GM12878 (cell line): Measurements from ENCODE around the gene C1orf74. TPM values are rescaled to one million over a fixed set of nuclear protein-coding genes. Genes with fewer than 3 reads are reported as not detected.

Experiments used
- BCLAF1 ChIP-seq: fragments of 450-650 bp; IDR thresholded peaks from 2 replicates; pipeline ENCODE4 v1.6.1; 2017; ENCODE audit warnings: antibody characterized with exemption, mild to moderate bottlenecking, moderate library complexity
- CREB1 ChIP-seq: IDR thresholded peaks from 2 replicates; pipeline ENCODE4 v1.6.1; 2012; ENCODE audit warnings: low read depth, mild to moderate bottlenecking, inconsistent platforms
- HSF1 ChIP-seq: fragments of 150-350 bp; IDR thresholded peaks from 2 replicates; pipeline ENCODE4 v1.6.1; 2014; ENCODE audit warnings: mild to moderate bottlenecking, low read depth, low read length
- MTA2 ChIP-seq: fragments of 450-650 bp; IDR thresholded peaks from 2 replicates; pipeline ENCODE4 v1.6.1; 2016; ENCODE audit warnings: low read depth, mild to moderate bottlenecking, moderate library complexity
- MXI1 ChIP-seq: fragments of 150-350 bp; IDR thresholded peaks from 2 replicates; pipeline ENCODE4 v1.6.1; 2011; ENCODE audit warnings: low read depth, mild to moderate bottlenecking, inconsistent platforms, low read length, improper control_type of control experiment
- PML ChIP-seq: IDR thresholded peaks from 2 replicates; pipeline ENCODE4 v1.6.1; 2012; ENCODE audit warnings: low read length, inconsistent platforms
- SMAD1 ChIP-seq: fragments of 450-650 bp; IDR thresholded peaks from 2 replicates; pipeline ENCODE4 v1.6.1; 2018; ENCODE audit warnings: mild to moderate bottlenecking, low read depth; ENCODE audit not compliant: partially characterized antibody
- SRF ChIP-seq, 2 experiments: IDR thresholded peaks; 2 replicates each; pipeline ENCODE4 v1.6.1; 2011; ENCODE audit warnings: low read depth in 2 of 2, low read length in 2 of 2, mild to moderate bottlenecking in 1 of 2, moderate library complexity in 1 of 2
- TAF1 ChIP-seq: IDR thresholded peaks from 2 replicates; pipeline ENCODE4 v1.6.1; 2011; ENCODE audit warnings: mild to moderate bottlenecking, low read depth, low read length, borderline replicate concordance
- polyA plus RNA-seq, 11 experiments: library from polyadenylated mRNA; depleted of rRNA in 4 of 11; unstranded in 6 of 11; stranded (reverse) in 5 of 11; fragments of >200 nt; fragmentation: Nextera tagmentation in 4 of 11; fragmentation: Illumina TruSeq in 1 of 11; extraction: Ambion mirVana in 4 of 11; extraction: Trizol in 1 of 11; gene quantifications; 1 replicate in 1 of 11; 2 replicates in 10 of 11; pipeline versions ENCODE4 v1.2.1 to v1.2.3, GENCODE V29; 2011 to 2016; ENCODE audit warnings: inconsistent platforms in 2 of 11, missing spikeins in 2 of 11, low read depth in 1 of 11
- total RNA-seq, 4 experiments: library from RNA; depleted of rRNA in 3 of 4; stranded (reverse); fragments of >200 nt in 3 of 4; fragmentation: Illumina TruSeq in 1 of 4; extraction: Trizol in 1 of 4; gene quantifications; 2 replicates each; pipeline versions ENCODE4 v1.2.1 to v1.2.3, GENCODE V29; 2013 to 2021
- TF ChIP-seq, protein P1 (sequence below): fragments of 450-650 bp; IDR thresholded peaks from 2 replicates; pipeline ENCODE4 v1.6.1; 2017; ENCODE audit warnings: mild to moderate bottlenecking

C1orf74 gene
- total and polyA plus RNA-seq, 10 of the 15 experiments (the other 5 are each of a cell fraction or from before 2014, with no cell fraction given) = 3.1 to 5.5 (median 3.6) TPM

GRCh38 chr1:209803568-209803967 lies 19.2 kb upstream of the C1orf74 start (continued):
- TF ChIP-seq, protein P1, sequence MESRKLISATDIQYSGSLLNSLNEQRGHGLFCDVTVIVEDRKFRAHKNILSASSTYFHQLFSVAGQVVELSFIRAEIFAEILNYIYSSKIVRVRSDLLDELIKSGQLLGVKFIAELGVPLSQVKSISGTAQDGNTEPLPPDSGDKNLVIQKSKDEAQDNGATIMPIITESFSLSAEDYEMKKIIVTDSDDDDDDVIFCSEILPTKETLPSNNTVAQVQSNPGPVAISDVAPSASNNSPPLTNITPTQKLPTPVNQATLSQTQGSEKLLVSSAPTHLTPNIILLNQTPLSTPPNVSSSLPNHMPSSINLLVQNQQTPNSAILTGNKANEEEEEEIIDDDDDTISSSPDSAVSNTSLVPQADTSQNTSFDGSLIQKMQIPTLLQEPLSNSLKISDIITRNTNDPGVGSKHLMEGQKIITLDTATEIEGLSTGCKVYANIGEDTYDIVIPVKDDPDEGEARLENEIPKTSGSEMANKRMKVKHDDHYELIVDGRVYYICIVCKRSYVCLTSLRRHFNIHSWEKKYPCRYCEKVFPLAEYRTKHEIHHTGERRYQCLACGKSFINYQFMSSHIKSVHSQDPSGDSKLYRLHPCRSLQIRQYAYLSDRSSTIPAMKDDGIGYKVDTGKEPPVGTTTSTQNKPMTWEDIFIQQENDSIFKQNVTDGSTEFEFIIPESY = no peak
- TF ChIP-seq MXI1 = no peak
- no peak for TF ChIP-seq TAF1
- TF ChIP-seq MTA2 = no peak
- TF ChIP-seq CREB1 = no peak
- no peak for TF ChIP-seq PML
- no peak for TF ChIP-seq SMAD1
- no peak for TF ChIP-seq BCLAF1
- TF ChIP-seq SRF (IDR thresholded peaks at IDR 0.05; ENCODE audit: low read depth in 2 of 2, low read length in 2 of 2) = no peak
- no peak for TF ChIP-seq HSF1
